ENCODE measurements around the gene POLR3E. TPM values are rescaled to one million over a fixed set of nuclear protein-coding genes. Genes with fewer than 3 reads are reported as not detected.

Gene POLR3E
- polyA plus RNA-seq, 1 donor (not counting 4 experiments of a cell fraction or from before 2014, with no cell fraction given), result 74.0 TPM

DNA sequence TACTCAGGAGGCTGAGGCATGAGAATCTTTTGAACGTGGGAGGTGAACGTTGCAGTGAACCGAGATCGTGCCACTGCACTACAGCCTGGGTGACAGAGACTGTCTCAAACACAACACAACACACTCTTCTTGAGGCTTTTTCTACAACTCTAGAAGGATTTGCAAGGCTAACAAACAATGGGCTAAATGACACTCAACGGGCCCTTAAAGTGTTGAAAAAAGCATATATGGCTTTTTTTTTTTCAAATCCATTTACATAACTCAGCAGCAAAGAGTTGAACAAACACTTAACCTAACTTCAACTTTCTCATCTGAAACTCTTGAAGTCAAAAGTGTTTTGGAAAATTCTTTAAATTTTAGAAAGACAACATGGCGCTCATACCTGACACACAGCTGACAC is 54.9 kb downstream of the POLR3E start:
- no peaks in the 10 kb centered on the region for H3K9me3 ChIP-seq (ENCODE audit: control insufficient read depth, low read depth, low read length)
- peaks cover 48% of the 10 kb centered on the region for H3K79me2 ChIP-seq (ENCODE audit: control insufficient read depth, insufficient read depth, low read length)
- no peak overlapping the region for H3K4me2 ChIP-seq (ENCODE audit: control insufficient read depth, extremely low read depth, insufficient read depth, low read depth, low read length)
- TF ChIP-seq, protein P1, sequence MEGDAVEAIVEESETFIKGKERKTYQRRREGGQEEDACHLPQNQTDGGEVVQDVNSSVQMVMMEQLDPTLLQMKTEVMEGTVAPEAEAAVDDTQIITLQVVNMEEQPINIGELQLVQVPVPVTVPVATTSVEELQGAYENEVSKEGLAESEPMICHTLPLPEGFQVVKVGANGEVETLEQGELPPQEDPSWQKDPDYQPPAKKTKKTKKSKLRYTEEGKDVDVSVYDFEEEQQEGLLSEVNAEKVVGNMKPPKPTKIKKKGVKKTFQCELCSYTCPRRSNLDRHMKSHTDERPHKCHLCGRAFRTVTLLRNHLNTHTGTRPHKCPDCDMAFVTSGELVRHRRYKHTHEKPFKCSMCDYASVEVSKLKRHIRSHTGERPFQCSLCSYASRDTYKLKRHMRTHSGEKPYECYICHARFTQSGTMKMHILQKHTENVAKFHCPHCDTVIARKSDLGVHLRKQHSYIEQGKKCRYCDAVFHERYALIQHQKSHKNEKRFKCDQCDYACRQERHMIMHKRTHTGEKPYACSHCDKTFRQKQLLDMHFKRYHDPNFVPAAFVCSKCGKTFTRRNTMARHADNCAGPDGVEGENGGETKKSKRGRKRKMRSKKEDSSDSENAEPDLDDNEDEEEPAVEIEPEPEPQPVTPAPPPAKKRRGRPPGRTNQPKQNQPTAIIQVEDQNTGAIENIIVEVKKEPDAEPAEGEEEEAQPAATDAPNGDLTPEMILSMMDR (optimal IDR thresholded peaks at IDR 0.05 in 1 of 3, IDR thresholded peaks at IDR 0.05 in 1 of 3, conservative IDR thresholded peaks at IDR 0.05 in 1 of 3; ENCODE audit: extremely low read depth in 1 of 3, insufficient read depth in 2 of 3, low read length in 3 of 3), result no peak
- no peak for TF ChIP-seq EZH2 (IDR thresholded peaks at IDR 0.05; ENCODE audit: low read length)
- DNase-seq (ENCODE audit: low read depth, low spot score) (no peak), FAIRE-seq (no peak)
- H3K9ac ChIP-seq (ENCODE audit: control insufficient read depth, extremely low read depth, insufficient read depth, low read length), result no peak overlapping the region
- peaks cover 3% of the 10 kb centered on the region for H3K9me1 ChIP-seq (ENCODE audit: control insufficient read depth, extremely low read depth, insufficient read depth, low read length)
- H3K27me3 ChIP-seq (ENCODE audit: control insufficient read depth, extremely low read depth, insufficient read depth, low read length), result no peaks in the 10 kb centered on the region
- H3K27ac ChIP-seq (ENCODE audit: control insufficient read depth, insufficient read depth, low read length), result no peak overlapping the region
- no peak overlapping the region for H3K4me3 ChIP-seq (ENCODE audit: control insufficient read depth in 2 of 3, extremely low read depth in 1 of 3, insufficient read depth in 2 of 3, low read depth in 1 of 3, low read length in 3 of 3)
- no peak overlapping the region for H2AFZ ChIP-seq (ENCODE audit: control insufficient read depth, low read length)
- H3K4me1 ChIP-seq (ENCODE audit: control insufficient read depth, extremely low read depth, insufficient read depth, low read length), result peaks cover 37% of the 10 kb centered on the region
- peaks cover 11 to 14% of the 10 kb centered on the region in 2 experiments for H3K36me3 ChIP-seq (ENCODE audit: control insufficient read depth in 2 of 2, extremely low read depth in 1 of 2, insufficient read depth in 2 of 2, low read length in 2 of 2)
- H4K20me1 ChIP-seq (ENCODE audit: control insufficient read depth, extremely low read depth, insufficient read depth, low read length), result no peaks in the 10 kb centered on the region
- dilution Hi-C loops (cut with MboI; ENCODE audit: extremely low pct_ligation_motif_present, low sequenced_read_pairs), result no loop called here

DNA sequence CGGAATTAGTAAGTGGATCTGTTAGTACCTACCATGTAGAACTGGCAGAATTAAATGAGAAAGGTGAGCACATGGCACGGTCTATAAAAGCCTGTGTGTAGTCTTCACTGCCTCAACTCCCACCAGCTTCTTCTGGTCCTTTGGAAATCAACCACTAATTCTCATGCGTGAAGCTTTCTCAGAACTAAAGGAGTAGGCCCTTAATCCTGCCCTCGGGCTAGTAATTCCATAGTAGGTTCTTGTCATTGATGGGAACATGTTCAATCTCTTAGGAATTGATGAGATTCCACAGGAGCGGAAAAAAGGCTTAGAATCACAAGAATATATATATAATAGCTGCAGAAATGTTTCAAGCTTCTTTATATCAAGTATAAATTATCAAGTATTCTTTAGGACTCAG is 55.5 kb downstream of the POLR3E start:
- DNase-seq (ENCODE audit: low read depth, low spot score), result no peak
- no peaks in the 10 kb centered on the region for H4K20me1 ChIP-seq (ENCODE audit: control insufficient read depth, extremely low read depth, insufficient read depth, low read length)
- H3K4me1 ChIP-seq (ENCODE audit: control insufficient read depth, extremely low read depth, insufficient read depth, low read length), result peaks cover 31% of the 10 kb centered on the region
- peaks cover 6 to 12% of the 10 kb centered on the region in 2 experiments for H3K36me3 ChIP-seq (ENCODE audit: control insufficient read depth in 2 of 2, extremely low read depth in 1 of 2, insufficient read depth in 2 of 2, low read length in 2 of 2)
- H3K9ac ChIP-seq (ENCODE audit: control insufficient read depth, extremely low read depth, insufficient read depth, low read length), result no peak overlapping the region
- H3K9me1 ChIP-seq (ENCODE audit: control insufficient read depth, extremely low read depth, insufficient read depth, low read length), result no peaks in the 10 kb centered on the region
- no peak overlapping the region for H3K27ac ChIP-seq (ENCODE audit: control insufficient read depth, insufficient read depth, low read length)
- no peak overlapping the region for H3K4me2 ChIP-seq (ENCODE audit: control insufficient read depth, extremely low read depth, insufficient read depth, low read depth, low read length)
- H3K27me3 ChIP-seq (ENCODE audit: control insufficient read depth, extremely low read depth, insufficient read depth, low read length), result no peaks in the 10 kb centered on the region
- H3K9me3 ChIP-seq (ENCODE audit: control insufficient read depth, low read depth, low read length), result no peaks in the 10 kb centered on the region
- no peak overlapping the region for H3K4me3 ChIP-seq (ENCODE audit: control insufficient read depth in 2 of 3, extremely low read depth in 1 of 3, insufficient read depth in 2 of 3, low read depth in 1 of 3, low read length in 3 of 3)
- TF ChIP-seq, protein P1 (optimal IDR thresholded peaks at IDR 0.05 in 1 of 3, IDR thresholded peaks at IDR 0.05 in 1 of 3, conservative IDR thresholded peaks at IDR 0.05 in 1 of 3; ENCODE audit: extremely low read depth in 1 of 3, insufficient read depth in 2 of 3, low read length in 3 of 3), result no peak
- no peak for TF ChIP-seq EZH2 (IDR thresholded peaks at IDR 0.05; ENCODE audit: low read length)
- no peak overlapping the region for H2AFZ ChIP-seq (ENCODE audit: control insufficient read depth, low read length)
- peaks cover 48% of the 10 kb centered on the region for H3K79me2 ChIP-seq (ENCODE audit: control insufficient read depth, insufficient read depth, low read length)
- dilution Hi-C loops (cut with MboI; ENCODE audit: extremely low pct_ligation_motif_present, low sequenced_read_pairs), result no loop called here
- no peak for FAIRE-seq
